ENCODE data around the gene BBS2.

Gene BBS2, protein sequence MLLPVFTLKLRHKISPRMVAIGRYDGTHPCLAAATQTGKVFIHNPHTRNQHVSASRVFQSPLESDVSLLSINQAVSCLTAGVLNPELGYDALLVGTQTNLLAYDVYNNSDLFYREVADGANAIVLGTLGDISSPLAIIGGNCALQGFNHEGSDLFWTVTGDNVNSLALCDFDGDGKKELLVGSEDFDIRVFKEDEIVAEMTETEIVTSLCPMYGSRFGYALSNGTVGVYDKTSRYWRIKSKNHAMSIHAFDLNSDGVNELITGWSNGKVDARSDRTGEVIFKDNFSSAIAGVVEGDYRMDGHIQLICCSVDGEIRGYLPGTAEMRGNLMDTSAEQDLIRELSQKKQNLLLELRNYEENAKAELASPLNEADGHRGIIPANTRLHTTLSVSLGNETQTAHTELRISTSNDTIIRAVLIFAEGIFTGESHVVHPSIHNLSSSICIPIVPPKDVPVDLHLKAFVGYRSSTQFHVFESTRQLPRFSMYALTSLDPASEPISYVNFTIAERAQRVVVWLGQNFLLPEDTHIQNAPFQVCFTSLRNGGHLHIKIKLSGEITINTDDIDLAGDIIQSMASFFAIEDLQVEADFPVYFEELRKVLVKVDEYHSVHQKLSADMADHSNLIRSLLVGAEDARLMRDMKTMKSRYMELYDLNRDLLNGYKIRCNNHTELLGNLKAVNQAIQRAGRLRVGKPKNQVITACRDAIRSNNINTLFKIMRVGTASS

DNA sequence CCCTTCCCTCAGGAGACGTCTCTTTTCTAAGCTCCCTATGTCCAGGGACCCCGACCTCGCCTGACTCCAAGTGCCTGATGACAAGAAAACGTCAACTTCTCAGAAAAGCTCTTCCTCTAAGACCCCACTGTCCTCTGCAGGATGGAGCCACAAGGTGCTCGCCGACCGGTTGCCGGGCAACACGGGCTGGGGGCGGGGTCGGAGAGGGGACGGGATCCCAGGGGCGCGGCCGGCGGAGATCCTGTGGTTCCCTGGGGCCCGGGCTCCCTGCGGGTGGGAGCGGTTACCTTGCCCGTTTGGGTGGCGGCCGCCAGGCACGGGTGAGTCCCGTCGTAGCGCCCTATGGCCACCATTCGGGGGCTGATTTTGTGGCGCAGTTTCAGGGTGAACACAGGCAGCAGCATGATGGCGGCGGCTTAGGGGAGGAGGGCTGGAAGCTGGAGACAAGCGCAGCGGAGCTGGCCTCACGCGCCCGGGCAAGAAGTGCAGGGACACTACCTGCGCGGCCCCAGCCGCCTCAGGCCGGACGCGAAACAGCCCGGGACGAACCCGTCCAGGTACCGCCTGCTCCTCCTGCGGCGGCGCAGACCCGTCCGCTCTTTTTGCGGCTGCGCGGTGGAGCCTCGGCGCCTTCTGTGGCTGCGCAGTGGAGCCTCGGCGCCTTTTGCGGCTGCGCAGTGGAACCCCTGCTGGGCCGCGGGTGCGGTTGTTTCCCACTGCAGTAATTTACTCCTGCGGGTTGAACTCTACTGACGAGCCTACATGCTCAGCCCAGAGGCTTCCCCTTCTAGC lies at the start of gene BBS2:
Gene BBS2, minus strand, starts transcription at position 566 of the 792 bp plus-strand sequence. Its CDS starts 162 bp downstream, at position 404.
- DNase-seq, result peak; percentile 15

DNA sequence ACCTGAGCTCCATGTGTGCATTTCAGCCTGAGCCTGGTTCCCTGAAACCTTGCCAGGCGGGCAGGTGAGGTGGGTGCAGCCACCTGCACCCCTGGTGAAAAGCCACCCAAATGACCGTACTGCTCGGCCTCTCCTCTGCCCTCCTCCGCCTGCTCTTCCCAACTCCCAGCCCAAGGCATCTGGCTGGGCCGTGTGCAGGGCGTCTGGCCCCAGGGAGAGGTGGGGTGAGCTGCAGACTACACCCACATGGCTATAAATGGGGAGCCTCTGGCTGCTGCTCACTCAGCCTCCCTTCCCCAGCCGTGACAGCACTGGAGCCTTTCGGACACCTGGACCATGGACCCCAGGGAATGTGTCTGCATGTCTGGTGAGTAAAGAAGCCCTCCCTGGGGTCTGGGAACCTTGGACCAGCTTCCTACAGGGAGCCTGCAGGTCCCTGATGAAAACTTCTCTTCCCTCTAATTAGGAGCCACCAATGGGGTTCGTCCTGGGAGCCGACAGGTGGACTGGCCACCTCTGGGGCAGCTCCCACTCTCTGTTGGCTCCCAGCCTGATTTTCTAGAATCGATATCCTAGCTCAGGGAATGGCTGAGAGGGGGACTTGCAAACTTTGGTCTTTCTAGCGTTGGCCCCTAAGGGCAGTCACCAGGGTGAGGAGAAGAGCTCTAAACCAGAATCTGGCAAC lies 45.1 kb upstream of the BBS2 start, which contains the start of gene MT4:
Gene MT4, plus strand, starts transcription at position 281 of the 685 bp plus-strand sequence. Its CDS starts 56 bp downstream, at position 337.
- no peak for DNase-seq

DNA sequence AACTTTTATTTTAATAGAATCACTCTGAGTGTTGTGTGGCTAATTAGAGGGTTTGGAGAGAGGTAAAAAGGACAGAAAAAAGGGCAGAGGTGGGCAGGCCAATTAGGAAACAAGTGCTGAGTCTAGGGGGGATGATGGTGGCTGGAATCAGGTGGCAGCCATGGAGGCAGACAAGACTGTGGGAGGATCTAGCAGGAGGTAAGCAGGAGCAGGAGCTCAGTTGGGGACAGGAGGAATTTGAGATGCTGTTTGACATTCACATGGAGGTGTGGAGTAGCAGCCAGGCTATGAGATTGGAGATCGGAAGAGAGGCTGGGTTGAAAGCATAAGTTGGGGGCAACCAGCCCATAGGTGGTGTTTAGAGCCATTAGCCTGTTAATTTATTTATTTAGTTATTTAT lies 41.3 kb upstream of the BBS2 start:
- no peak for DNase-seq

- DNase-seq, result no peak
Measured at GRCh38 chr16:56560447-56560846, 40.6 kb upstream of the BBS2 start.

GRCh38 chr16:56559109-56559508 lies 39.3 kb upstream of the BBS2 start:
- no peak for DNase-seq

DNA sequence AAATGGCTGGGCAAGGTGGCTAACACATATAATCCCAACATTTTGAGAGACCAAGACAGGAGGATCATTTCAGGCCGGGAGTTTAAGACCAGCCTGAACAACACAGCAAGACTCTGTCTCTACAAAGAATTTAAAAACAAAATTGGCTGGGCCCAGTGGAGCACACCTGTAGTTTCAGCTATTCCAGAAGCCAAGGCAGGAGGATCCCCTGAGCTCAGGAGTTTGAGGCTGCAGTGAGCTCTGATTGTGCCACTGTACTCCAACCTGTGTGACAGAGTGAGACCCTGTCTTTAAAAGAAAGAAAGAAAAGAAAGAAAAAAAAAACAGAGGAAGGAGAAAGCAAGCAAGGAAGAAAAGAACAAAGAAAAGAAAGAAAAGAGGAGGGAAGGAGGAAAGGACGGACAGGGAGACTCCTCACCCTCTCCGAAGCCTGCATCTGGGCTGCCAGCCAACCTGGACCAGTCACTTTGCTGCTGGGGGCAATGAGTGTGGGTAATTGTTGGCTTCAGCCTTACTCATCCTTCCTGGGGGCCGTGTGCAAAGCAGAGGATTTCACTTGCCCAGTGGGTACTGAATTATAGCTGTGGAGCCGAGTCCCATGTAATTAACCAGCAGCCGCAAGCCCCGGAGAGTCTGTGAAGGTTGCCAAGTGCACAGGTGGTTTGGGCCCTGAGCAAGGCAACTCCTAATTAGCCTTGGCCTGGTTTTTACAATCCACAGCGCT lies 38.4 kb upstream of the BBS2 start:
- peak; percentile 96 for DNase-seq

- no peak for DNase-seq
Measured at GRCh38 chr16:56554441-56554840, 34.6 kb upstream of the BBS2 start.

GRCh38 chr16:56551796-56552738 lies 32.2 kb upstream of the BBS2 start:
- peak; percentile 16 for DNase-seq

- DNase-seq, result no peak
Measured at GRCh38 chr16:56549744-56550385, 30.0 kb upstream of the BBS2 start.

GRCh38 chr16:56549161-56549560 lies 29.3 kb upstream of the BBS2 start:
- DNase-seq, result no peak

DNA sequence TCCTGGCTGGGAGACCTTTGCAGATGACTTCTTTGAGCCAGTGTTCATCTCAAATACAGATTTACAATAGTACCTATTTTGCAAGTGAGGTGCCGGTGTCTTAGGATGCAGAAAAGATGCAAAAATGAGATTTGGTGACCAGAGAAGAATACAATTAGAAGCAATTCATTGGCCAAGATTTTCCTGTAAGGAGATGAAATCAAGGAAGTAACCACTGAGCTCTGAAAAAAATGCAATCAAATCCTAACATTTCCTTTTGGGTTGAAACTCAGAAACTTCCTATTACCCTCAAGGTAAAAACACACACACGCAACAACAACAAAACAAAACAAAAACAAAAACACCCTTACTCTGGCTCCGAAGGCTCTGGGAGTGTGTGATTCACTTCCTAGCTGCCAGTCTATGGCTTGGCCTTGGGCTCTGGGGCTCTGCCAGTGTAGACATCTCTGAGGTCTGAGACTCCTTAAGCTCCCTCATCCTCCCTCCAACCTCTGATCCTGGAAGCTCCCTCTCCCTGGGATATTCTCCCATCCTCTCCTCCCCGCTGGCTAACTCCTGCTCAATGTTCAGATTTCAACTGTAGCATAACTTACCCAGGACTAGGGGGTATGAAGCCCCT lies 28.2 kb upstream of the BBS2 start:
- no peak for DNase-seq

DNA sequence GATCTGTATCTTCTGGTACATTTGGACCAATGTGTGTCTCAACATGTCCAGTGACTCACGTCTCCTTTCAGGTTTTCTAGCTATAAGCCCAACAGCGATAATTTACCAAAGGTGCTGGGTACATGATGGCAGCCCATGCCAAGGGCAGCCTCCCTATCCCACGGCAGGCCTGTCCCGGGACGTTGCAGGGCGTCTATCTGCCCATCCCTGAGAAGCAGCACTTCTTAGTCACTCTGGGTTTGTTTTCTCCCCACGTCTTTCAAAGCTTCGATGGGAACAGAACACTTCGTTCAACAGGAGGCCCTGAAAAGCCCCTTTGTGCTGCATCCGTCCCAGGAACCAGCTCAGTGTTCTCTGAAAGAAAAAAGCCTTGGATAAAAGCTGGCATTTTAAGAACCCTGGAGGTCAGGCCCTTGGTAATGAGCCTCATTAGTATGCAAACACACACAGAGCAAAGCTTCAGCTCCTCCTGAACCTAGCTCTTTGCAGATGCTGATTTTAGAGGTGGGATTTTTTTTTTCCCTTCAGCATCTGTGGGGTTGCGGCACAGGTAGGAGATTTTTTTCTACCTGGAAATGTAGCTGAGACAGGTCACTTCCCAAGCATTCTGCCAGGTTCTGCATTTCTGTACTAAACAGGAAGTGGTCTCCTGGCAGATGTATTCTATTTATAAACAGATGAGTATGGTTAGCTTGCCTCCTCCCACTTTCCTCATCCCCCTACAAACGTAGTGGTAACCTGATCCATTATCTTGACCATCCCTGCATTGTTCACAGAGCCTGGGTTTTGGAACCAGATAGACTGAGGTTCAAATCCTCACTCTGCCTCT lies 27.5 kb upstream of the BBS2 start:
- no peak for DNase-seq

DNA sequence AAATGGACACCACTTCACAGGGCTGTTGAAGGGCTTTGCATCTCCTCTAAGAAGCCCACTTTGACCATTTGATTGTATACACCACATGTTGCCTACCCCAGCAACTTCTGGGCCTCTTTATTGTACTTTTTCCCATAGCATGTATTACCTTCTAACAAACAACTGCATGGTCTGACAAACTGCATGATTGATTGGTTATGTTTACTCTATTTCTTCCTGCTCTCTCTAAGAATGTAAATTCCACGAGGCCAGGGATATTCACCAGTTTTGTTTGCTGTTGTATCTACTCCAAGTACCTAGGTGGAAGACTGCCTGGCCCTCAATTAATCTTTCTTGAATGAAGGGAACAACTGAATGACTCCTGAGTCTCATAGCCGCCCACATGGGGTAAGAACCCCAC lies 22.2 kb upstream of the BBS2 start:
- no peak for DNase-seq

DNA sequence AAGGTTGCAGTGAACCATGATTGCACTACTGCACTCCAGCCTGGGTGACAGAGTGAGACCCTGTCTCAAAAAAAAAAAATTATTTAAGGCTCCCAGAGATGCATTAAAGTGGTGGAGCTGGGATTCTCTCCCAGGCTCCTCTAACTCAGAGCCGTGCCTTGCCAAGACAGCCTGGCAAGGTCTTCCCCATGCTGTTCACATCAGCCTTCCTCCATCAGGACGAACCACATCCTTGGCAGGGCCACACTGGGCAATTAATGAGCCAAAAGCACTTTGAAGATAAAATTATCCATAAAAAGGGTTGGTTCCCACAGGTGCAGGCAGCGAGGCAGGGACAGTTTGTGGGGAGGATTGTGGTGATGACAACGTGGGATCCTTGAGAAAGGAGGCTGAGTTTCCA lies 19.8 kb upstream of the BBS2 start:
- peak; percentile 12 for DNase-seq

GRCh38 chr16:56538331-56538730 lies 18.5 kb upstream of the BBS2 start:
- no peak for DNase-seq

GRCh38 chr16:56534847-56535383 lies 15.1 kb upstream of the BBS2 start:
- no peak for DNase-seq

DNA sequence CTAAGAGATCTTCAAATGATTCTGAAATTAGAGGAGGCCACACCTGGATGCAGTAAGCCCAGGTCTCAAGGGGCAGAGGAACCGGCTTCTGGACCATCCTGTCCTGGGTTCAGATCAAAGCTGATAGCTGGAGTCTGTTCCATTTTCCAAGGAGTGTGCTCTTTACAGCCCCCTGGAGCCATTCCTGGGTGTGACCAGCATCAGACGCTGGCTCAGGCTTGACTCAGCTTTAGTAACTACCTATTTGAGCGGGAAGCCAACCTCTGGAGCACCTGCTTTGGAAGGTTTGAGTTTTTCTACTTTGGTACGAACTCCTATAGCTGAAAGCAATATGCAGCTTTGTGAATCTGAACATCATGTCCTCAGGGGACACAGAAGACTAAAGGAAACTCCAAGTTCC lies 12.9 kb upstream of the BBS2 start:
- DNase-seq, result no peak

- DNase-seq, result no peak
Measured at GRCh38 chr16:56530872-56531271, 11.0 kb upstream of the BBS2 start.

DNA sequence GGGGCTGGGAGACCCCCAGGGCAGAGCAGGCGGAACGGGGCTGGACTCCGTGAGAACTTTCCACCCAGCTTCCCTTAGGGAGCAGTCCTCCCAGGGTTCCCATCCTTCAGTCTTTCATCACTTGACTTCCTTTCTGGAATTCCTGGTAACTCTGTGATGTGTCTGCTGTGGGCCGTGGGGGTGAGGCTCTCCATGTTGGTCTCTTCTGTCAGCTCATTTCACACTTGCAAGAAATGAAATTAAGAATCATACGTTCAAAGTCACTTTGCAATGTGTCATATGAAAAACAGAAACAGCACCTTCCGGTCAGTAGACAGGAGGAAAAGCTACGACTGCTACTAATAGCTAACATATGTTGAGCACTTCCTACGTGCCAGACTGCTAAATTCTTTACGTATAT lies 5.4 kb upstream of the BBS2 start:
- no peak for DNase-seq
